Muscle layer of duodenum (tissue), 2 donors: ENCODE data around the gene RPL27A.
"Not testable (repeated sequence)": the region's sequence is repeated elsewhere in the genome, so short reads cannot be mapped to it uniquely, and the experiment has no call there.

ENCODE experiments used
- H3K27ac ChIP-seq: one replicate; pipeline ENCODE4 v1.7.0; 2013; ENCODE audit warnings: mild to moderate bottlenecking, low read length
- H3K27me3 ChIP-seq: one replicate; pipeline ENCODE4 v1.7.0; 2013; ENCODE audit warnings: low read depth, mild to moderate bottlenecking, control low read depth, low read length
- H3K36me3 ChIP-seq, 2 donors: one replicate each; pipeline ENCODE4 v1.7.0; 2013; ENCODE audit warnings: low read length in 2 of 2, control low read depth in 1 of 2, mild to moderate bottlenecking in 1 of 2; ENCODE audit not compliant: insufficient read depth in 2 of 2, control insufficient read depth in 1 of 2
- H3K4me1 ChIP-seq, 2 donors: one replicate each; pipeline ENCODE4 v1.7.0; 2013; ENCODE audit warnings: low read length in 2 of 2, mild to moderate bottlenecking in 2 of 2, control low read depth in 1 of 2, moderate library complexity in 1 of 2; ENCODE audit not compliant: insufficient read depth in 2 of 2, control insufficient read depth in 1 of 2
- H3K4me3 ChIP-seq, 2 donors: one replicate each; pipeline ENCODE4 v1.7.0; 2013; ENCODE audit warnings: low read length in 2 of 2, low read depth in 1 of 2, mild to moderate bottlenecking in 1 of 2
- H3K9me3 ChIP-seq, 2 donors: one replicate each; pipeline ENCODE4 v1.7.0; 2013; ENCODE audit warnings: low read length in 2 of 2, control low read depth in 1 of 2, mild to moderate bottlenecking in 1 of 2; ENCODE audit not compliant: control insufficient read depth in 1 of 2
- donor health status: healthy.

Gene RPL27A

GRCh38 chr11:8652140-8652539 is 30.5 kb upstream of the RPL27A start:
- peaks cover 11 to 20% of the 10 kb centered on the region in 2 donors for H3K36me3 ChIP-seq
- H3K27ac ChIP-seq = no peak overlapping the region
- H3K4me3 ChIP-seq = no peak overlapping the region
- peaks cover 0 to 4% of the 10 kb centered on the region in 2 donors for H3K4me1 ChIP-seq
- no peaks in the 10 kb centered on the region for H3K27me3 ChIP-seq
- H3K9me3 ChIP-seq = no peaks in the 10 kb centered on the region

- Histone ChIP-seq H3K4me1 (peaks cover 0 to 4% of the 10 kb centered on the region in 2 donors), H3K27ac (no peak overlapping the region), H3K4me3 (no peak overlapping the region), H3K9me3 (no peaks in the 10 kb centered on the region), H3K36me3 (peaks cover 0 to under 1% of the 10 kb centered on the region in 2 donors), H3K27me3 (no peaks in the 10 kb centered on the region)
Measured at GRCh38 chr11:8654503-8654902, 28.1 kb upstream of the RPL27A start.

DNA sequence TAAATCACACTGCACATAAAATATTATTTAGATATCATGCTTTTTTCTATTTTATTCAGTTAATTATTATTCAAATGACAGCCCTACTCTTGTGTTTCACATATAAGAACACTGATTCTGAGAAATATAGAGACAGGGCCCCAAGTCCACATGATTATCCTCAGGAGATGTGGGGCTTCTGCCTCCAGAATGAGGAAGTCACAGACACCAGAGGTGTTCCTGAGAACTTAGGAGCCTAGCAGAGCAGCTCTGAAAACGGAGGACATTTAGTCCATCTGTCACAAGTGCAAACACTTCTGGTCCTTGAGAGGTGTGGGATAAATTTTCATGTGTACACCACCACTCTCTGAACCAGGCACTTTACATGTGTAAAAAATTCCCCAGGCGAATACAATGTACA is 26.3 kb upstream of the RPL27A start:
- Histone ChIP-seq H3K36me3 (no peaks in the 10 kb centered on the region), H3K4me3 (no peak overlapping the region), H3K27me3 (no peaks in the 10 kb centered on the region), H3K9me3 (no peaks in the 10 kb centered on the region), H3K4me1 (peaks cover 0 to 4% of the 10 kb centered on the region in 2 donors), H3K27ac (no peak overlapping the region)

- Histone ChIP-seq H3K9me3 (no peaks in the 10 kb centered on the region), H3K4me1 (peaks cover 0 to 3% of the 10 kb centered on the region in 2 donors), H3K36me3 (no peaks in the 10 kb centered on the region), H3K4me3 (no peak overlapping the region), H3K27ac (no peak overlapping the region), H3K27me3 (no peaks in the 10 kb centered on the region)
Measured at GRCh38 chr11:8658321-8659057, 24.1 kb upstream of the RPL27A start.

- Histone ChIP-seq H3K27ac (no peak overlapping the region), H3K9me3 (no peaks in the 10 kb centered on the region), H3K36me3 (no peaks in the 10 kb centered on the region), H3K4me3 (no peak overlapping the region), H3K27me3 (no peaks in the 10 kb centered on the region), H3K4me1 (peaks cover 0 to 3% of the 10 kb centered on the region in 2 donors)
Measured at GRCh38 chr11:8661001-8661795, 21.4 kb upstream of the RPL27A start.

GRCh38 chr11:8665222-8665621 is 17.4 kb upstream of the RPL27A start:
- H3K27ac ChIP-seq = no peak overlapping the region
- H3K36me3 ChIP-seq = no peaks in the 10 kb centered on the region
- H3K4me3 ChIP-seq = no peak overlapping the region
- H3K9me3 ChIP-seq = no peaks in the 10 kb centered on the region
- H3K27me3 ChIP-seq = no peaks in the 10 kb centered on the region
- H3K4me1 ChIP-seq = peaks cover 0 to 3% of the 10 kb centered on the region in 2 donors

DNA sequence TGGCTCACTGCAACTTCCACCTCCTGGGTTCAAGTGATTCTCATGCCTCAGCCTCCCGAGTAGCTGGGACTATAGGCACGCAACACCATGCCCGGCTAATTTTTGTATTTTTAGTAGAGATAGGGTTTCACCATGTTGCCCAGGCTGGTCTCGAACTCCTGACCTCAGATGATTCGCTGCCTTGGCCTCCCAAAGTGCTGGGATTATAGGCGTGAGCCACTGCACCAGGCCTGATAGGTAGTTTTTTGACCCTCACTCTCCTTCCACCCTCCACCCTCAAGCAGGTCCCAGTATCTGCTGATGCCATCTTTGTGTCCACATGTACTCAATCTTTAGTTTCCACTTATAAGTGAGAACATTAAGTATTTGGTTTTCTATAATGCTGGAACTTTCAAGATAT is 12.5 kb upstream of the RPL27A start:
- H3K9me3 ChIP-seq, H3K27ac ChIP-seq, H3K4me1 ChIP-seq, H3K36me3 ChIP-seq, H3K27me3 ChIP-seq, H3K4me3 ChIP-seq: not testable (repeated sequence)

DNA sequence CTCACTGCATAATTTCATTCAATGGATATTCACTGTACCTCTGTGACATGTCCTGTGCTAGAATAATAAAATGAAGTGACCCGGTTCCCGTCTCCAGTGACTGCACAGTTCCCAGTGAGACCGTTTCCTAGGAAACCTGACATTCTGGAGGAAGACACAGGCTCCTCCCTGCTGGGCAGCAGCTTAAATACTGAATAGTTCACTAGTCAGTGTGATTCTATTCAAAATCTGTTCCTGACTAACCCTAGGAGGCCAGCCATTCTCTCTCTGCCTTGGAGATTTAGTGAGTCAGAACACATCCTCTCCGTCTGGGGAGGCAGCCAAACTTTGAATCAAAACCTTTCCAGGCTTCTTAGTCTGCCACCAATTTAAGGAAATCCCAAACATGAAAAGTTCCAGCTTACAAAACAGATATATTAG is 11.4 kb upstream of the RPL27A start:
- Histone ChIP-seq H3K36me3 (peaks cover 0 to 4% of the 10 kb centered on the region in 2 donors), H3K27ac (peak overlapping the region; percentile 55), H3K27me3 (no peaks in the 10 kb centered on the region), H3K4me3 (no peak overlapping the region), H3K4me1 (peaks cover 7 to 9% of the 10 kb centered on the region in 2 donors), H3K9me3 (no peaks in the 10 kb centered on the region)

GRCh38 chr11:8671651-8672062 is 10.9 kb upstream of the RPL27A start:
- Histone ChIP-seq H3K9me3 (no peaks in the 10 kb centered on the region), H3K27ac (peak overlapping the region; percentile 55), H3K36me3 (peaks cover 0 to 4% of the 10 kb centered on the region in 2 donors), H3K4me3 (peak overlapping the region in 1 of 2 donors; percentile 2), H3K27me3 (no peaks in the 10 kb centered on the region), H3K4me1 (peaks cover 7 to 9% of the 10 kb centered on the region in 2 donors)

DNA sequence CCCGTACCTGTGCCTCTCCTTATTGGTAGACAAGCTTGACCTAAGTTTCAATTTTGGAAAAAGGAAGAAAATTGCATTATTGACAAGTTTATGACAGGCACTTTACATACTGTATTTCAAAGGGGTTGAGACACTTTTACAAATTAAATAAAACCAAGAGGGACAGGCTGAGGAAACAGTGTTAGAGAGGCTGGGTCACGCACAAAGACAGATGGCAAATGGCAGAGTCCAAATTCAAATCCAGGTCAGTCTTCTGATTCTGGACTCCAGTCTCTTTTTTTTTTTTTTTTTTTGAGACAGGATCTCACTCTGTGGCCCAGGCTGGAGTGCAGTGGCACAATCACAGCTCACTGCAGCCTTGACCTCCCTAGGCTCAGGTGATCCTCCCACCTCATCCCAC is 10.2 kb upstream of the RPL27A start:
- Histone ChIP-seq H3K27me3 (no peaks in the 10 kb centered on the region), H3K9me3 (no peaks in the 10 kb centered on the region), H3K4me3 (no peak overlapping the region), H3K27ac (peak overlapping the region; percentile 55), H3K4me1 (peaks cover 7 to 9% of the 10 kb centered on the region in 2 donors), H3K36me3 (peaks cover 0 to 4% of the 10 kb centered on the region in 2 donors)

DNA sequence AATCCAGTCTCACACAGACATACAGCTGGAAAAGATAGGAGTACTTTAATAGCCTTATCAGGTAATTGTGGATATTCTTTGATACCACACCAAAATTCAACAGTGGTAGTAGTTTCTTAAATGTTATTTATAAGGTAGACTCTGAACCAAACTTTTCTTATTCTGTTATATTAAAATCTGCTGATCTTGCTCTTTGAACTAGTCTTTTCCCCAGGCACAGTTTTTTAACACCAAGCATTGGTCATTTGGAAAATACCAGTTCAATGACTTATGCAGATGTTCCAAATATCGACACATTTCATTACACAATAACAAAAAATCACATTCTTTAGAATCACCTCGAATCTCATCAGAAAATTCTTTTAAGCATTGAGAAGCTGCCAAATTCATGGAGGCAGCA is 7.7 kb upstream of the RPL27A start:
- Histone ChIP-seq H3K27ac (no peak overlapping the region), H3K36me3 (peaks cover 0 to 16% of the 10 kb centered on the region in 2 donors), H3K4me3 (no peak overlapping the region), H3K27me3 (no peaks in the 10 kb centered on the region), H3K4me1 (peaks cover 7 to 9% of the 10 kb centered on the region in 2 donors), H3K9me3 (no peaks in the 10 kb centered on the region)
